C4-2B (cell line): ENCODE measurements around the gene TGM2.

ENCODE experiments used
- H3K27ac ChIP-seq: fragments of 450-650 bp; 2 replicates; pipeline ENCODE4 v1.5.1; 2017
- CTCF ChIP-seq: fragments of 450-650 bp; conservative IDR thresholded peaks from 2 replicates; pipeline ENCODE4 v1.5.1; 2017; ENCODE audit warnings: mild to moderate bottlenecking
- ZFX ChIP-seq: fragments of 450-650 bp; IDR thresholded peaks from 2 replicates; pipeline ENCODE4 v1.6.1; 2017

The TGM2 gene

GRCh38 chr20:38092260-38092857 is 72.7 kb downstream of the TGM2 start:
- TF ChIP-seq CTCF (no peak), ZFX (no peak)
- H3K27ac ChIP-seq: no peak overlapping the region

GRCh38 chr20:38091441-38092216 is 73.4 kb downstream of the TGM2 start:
- no peak overlapping the region for H3K27ac ChIP-seq

GRCh38 chr20:38090061-38090460 is 75.0 kb downstream of the TGM2 start:
- TF ChIP-seq CTCF (no peak), ZFX (no peak)
- H3K27ac ChIP-seq: no peak overlapping the region

More at GRCh38 chr20:38091441-38092216, 73.4 kb downstream of the TGM2 start:
- TF ChIP-seq ZFX (no peak), CTCF (no peak)

GRCh38 chr20:38089500-38089899 is 75.6 kb downstream of the TGM2 start:
- TF ChIP-seq ZFX (no peak), CTCF (no peak)
- H3K27ac ChIP-seq: no peak overlapping the region

- TF ChIP-seq ZFX (no peak), CTCF (no peak)
Measured at GRCh38 chr20:38085026-38085425, 80.0 kb downstream of the TGM2 start.

GRCh38 chr20:38084425-38084951 is 80.6 kb downstream of the TGM2 start:
- TF ChIP-seq ZFX: no peak
- TF ChIP-seq CTCF: no peak
- peak overlapping the region; percentile 4 for H3K27ac ChIP-seq

More at GRCh38 chr20:38085026-38085425, 80.0 kb downstream of the TGM2 start:
- peak overlapping the region; percentile 4 for H3K27ac ChIP-seq
